Left ventricle myocardium inferior (tissue), 1 donor: Measurements from ENCODE around the gene APLP2. TPM values are rescaled to one million over a fixed set of nuclear protein-coding genes. Genes with fewer than 3 reads are reported as not detected.

Experiments
- DNase-seq: peaks from one replicate; pipeline ENCODE4 v3.0.0-alpha.2; 2020
- H3K27ac ChIP-seq: fragments of 200-600 bp; replicated peaks from 2 replicates; pipeline ENCODE4 v1.8.0; 2021
- H3K27me3 ChIP-seq: fragments of 200-600 bp; 2 replicates; pipeline ENCODE4 v1.8.0; 2021; ENCODE audit warnings: low read depth
- H3K36me3 ChIP-seq: fragments of 200-600 bp; 2 replicates; pipeline ENCODE4 v1.8.0; 2021
- H3K4me1 ChIP-seq: fragments of 200-600 bp; 2 replicates; pipeline ENCODE4 v1.8.0; 2021
- H3K4me3 ChIP-seq: fragments of 200-600 bp; 2 replicates; pipeline ENCODE4 v1.8.0; 2021; ENCODE audit warnings: mild to moderate bottlenecking, moderate library complexity
- H3K9me3 ChIP-seq: fragments of 200-600 bp; replicated peaks from 2 replicates; pipeline ENCODE4 v1.8.0; 2021
- intact Hi-C: fragments of 100-400 bp; cut with micrococcal nuclease; formaldehyde crosslinking; loops from one replicate; pipeline ENCODE4 v1.11.0; 2022
- total RNA-seq: library from RNA; stranded (reverse); fragmentation: NEBNext Ultra II Directional; extraction: Animal tissue kit (Norgen Biotek cat#: 25700); gene quantifications from one replicate; pipeline ENCODE4 v1.2.1, GENCODE V29; 2021
- TF ChIP-seq, protein P1 (sequence below): fragments of 200-600 bp; IDR thresholded peaks from 2 replicates; pipeline ENCODE4 v1.8.0; 2021; ENCODE audit warnings: antibody characterized with exemption, mild to moderate bottlenecking, borderline replicate concordance
- donor health status: DM: no; HTN: yes; CAD: no; lungs with severe emphysema.

Gene APLP2
- total RNA-seq, 1 donor from 2014 or later: 325 TPM

DNA sequence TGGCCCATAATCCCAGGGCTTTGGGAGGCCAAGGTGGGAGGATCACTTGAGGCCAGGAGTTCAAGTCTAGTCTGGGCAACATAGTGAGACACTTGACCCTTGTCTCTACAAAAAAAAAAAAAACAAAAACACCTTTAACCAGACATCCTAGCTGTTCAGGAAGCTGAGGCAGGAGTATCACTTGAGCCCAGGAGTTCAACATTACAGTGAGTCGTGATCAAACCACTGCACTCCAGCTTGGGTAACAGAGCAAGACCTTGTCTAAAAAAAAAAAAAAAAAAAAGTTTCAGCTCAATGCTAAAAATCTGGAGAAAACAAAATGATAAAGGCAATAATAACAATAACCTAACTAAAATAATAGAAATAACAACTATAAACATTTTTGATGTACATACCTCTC lies 22.6 kb upstream of the APLP2 start:
- TF ChIP-seq, protein P1, sequence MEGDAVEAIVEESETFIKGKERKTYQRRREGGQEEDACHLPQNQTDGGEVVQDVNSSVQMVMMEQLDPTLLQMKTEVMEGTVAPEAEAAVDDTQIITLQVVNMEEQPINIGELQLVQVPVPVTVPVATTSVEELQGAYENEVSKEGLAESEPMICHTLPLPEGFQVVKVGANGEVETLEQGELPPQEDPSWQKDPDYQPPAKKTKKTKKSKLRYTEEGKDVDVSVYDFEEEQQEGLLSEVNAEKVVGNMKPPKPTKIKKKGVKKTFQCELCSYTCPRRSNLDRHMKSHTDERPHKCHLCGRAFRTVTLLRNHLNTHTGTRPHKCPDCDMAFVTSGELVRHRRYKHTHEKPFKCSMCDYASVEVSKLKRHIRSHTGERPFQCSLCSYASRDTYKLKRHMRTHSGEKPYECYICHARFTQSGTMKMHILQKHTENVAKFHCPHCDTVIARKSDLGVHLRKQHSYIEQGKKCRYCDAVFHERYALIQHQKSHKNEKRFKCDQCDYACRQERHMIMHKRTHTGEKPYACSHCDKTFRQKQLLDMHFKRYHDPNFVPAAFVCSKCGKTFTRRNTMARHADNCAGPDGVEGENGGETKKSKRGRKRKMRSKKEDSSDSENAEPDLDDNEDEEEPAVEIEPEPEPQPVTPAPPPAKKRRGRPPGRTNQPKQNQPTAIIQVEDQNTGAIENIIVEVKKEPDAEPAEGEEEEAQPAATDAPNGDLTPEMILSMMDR: no peak
- intact Hi-C loops: no loop called here
- Histone ChIP-seq H3K4me1 (no peaks in the 10 kb centered on the region), H3K36me3 (no peaks in the 10 kb centered on the region), H3K9me3 (no peaks in the 10 kb centered on the region), H3K27me3 (no peaks in the 10 kb centered on the region), H3K27ac (no peak overlapping the region), H3K4me3 (no peak overlapping the region)
- DNase-seq: no peak

- Histone ChIP-seq H3K4me3 (no peak overlapping the region), H3K4me1 (no peaks in the 10 kb centered on the region), H3K36me3 (no peaks in the 10 kb centered on the region), H3K27me3 (no peaks in the 10 kb centered on the region), H3K27ac (no peak overlapping the region), H3K9me3 (peaks cover 4% of the 10 kb centered on the region)
- no peak for DNase-seq
- intact Hi-C loops: no loop called here
- TF ChIP-seq, protein P1: no peak
Measured at GRCh38 chr11:130049328-130049771, 20.3 kb upstream of the APLP2 start.

GRCh38 chr11:130050257-130050656 lies 19.4 kb upstream of the APLP2 start:
- Histone ChIP-seq H3K4me1 (no peaks in the 10 kb centered on the region), H3K36me3 (no peaks in the 10 kb centered on the region), H3K27me3 (no peaks in the 10 kb centered on the region), H3K4me3 (no peak overlapping the region), H3K9me3 (peaks cover 4% of the 10 kb centered on the region), H3K27ac (no peak overlapping the region)
- TF ChIP-seq, protein P1: no peak
- intact Hi-C loops: no loop called here
- DNase-seq: no peak

DNA sequence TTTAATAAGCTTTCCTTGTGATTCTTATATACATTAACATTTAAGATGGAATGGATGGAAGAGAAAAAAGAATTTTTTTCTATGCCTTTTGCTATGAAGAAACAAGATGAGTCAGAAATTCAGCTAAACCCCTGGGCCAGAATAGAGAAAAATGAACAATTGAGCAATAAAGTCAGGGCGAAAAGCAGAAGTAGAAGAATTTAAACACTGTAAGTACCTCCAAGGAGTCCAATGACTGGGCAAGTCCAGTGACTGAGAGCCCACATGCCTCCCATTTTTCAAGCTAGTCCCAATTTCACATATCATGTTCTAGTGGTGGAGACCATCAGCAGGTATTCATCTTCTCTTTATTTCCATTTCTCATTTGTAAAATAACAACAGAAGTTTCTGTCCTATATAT lies 18.6 kb upstream of the APLP2 start:
- Histone ChIP-seq H3K27me3 (no peaks in the 10 kb centered on the region), H3K4me3 (no peak overlapping the region), H3K36me3 (no peaks in the 10 kb centered on the region), H3K4me1 (peaks cover 5% of the 10 kb centered on the region), H3K27ac (no peak overlapping the region), H3K9me3 (peaks cover 4% of the 10 kb centered on the region)
- TF ChIP-seq, protein P1: no peak
- intact Hi-C loops: no loop called here
- DNase-seq: no peak

GRCh38 chr11:130052567-130052966 lies 17.1 kb upstream of the APLP2 start:
- intact Hi-C loops: no loop called here
- TF ChIP-seq, protein P1: no peak
- DNase-seq: no peak
- H3K27me3 ChIP-seq: peaks cover 1% of the 10 kb centered on the region
- H3K9me3 ChIP-seq: peaks cover 4% of the 10 kb centered on the region
- peaks cover 5% of the 10 kb centered on the region for H3K4me1 ChIP-seq
- no peak overlapping the region for H3K4me3 ChIP-seq
- no peaks in the 10 kb centered on the region for H3K36me3 ChIP-seq
- H3K27ac ChIP-seq: no peak overlapping the region

DNA sequence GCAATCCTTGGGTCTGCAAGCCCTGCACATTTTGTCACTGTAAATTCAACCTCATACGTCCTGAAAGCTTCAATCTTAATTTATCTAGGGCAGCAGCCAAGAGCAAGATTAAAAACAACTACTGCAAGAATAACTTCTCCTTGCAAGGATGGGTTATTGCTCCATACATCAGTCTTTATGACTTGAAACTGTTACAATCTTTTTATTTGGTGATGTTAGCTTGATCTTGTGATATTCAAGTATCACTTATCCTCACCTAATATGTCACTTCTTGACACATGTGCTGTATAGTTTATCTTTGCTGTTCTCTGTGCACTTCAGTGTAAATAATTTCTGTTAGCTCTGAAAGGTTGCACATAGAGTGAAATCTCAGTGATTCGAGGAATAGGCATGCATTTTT lies 14.7 kb upstream of the APLP2 start:
- H3K27ac ChIP-seq: no peak overlapping the region
- peaks cover 5% of the 10 kb centered on the region for H3K4me1 ChIP-seq
- DNase-seq: no peak
- H3K4me3 ChIP-seq: no peak overlapping the region
- peaks cover 4% of the 10 kb centered on the region for H3K9me3 ChIP-seq
- intact Hi-C loops: no loop called here
- TF ChIP-seq, protein P1: no peak
- H3K27me3 ChIP-seq: peaks cover 23% of the 10 kb centered on the region
- no peaks in the 10 kb centered on the region for H3K36me3 ChIP-seq
